ENCODE data around the gene EFNA5.

- no peak for TF ChIP-seq CTCF (IDR thresholded peaks at IDR 0.05; ENCODE audit: borderline replicate concordance, extremely low read depth, low read length, poor library complexity, severe bottlenecking)
- no peak for TF ChIP-seq EZH2 (IDR thresholded peaks at IDR 0.05; ENCODE audit: borderline replicate concordance, low read depth, low read length, severe bottlenecking)
Observed at GRCh38 chr5:107403228-107403953, 267.3 kb downstream of the EFNA5 start.

Data from DND-41 (cell line).